Activated CD8-positive, alpha-beta T cell treated with anti-CD3 and anti-CD28 coated beads for 36 hours (primary cell): ENCODE measurements around the gene PPME1. TPM values are rescaled to one million over a fixed set of nuclear protein-coding genes. Genes with fewer than 3 reads are reported as not detected.

Experiments
- ATAC-seq: fragments of 200-7000 bp; cut with Tn5 transposase; one replicate; pipeline ENCODE4 v1.10.0; 2021; ENCODE audit warnings: mild to moderate bottlenecking, moderate library complexity
- CTCF ChIA-PET: fragments of 350-600 bp; sonication (Branson Sonifier 250); formaldehyde crosslinking; loops from one replicate; lab custom pipeline; 2021; ENCODE audit warnings: antibody characterized with exemption; lab: Charles Lee
- POLR2A ChIA-PET: fragments of 350-600 bp; sonication (Branson Sonifier 250); formaldehyde crosslinking; loops from one replicate; lab custom pipeline; 2021; ENCODE audit warnings: antibody characterized with exemption; lab: Charles Lee
- DNase-seq: peaks from one replicate; pipeline ENCODE4 v3.0.0-alpha.2; 2020
- H3K27ac Mint-ChIP-seq: one replicate; pipeline ENCODE4 v1.8.0; 2021; ENCODE audit warnings: mild to moderate bottlenecking, mixed read lengths
- H3K27me3 Mint-ChIP-seq: one replicate; pipeline ENCODE4 v1.8.0; 2021; ENCODE audit warnings: mixed read lengths
- H3K36me3 Mint-ChIP-seq: one replicate; pipeline ENCODE4 v1.8.0; 2021; ENCODE audit warnings: low read depth, mixed read lengths
- H3K4me1 Mint-ChIP-seq: one replicate; pipeline ENCODE4 v1.8.0; 2021; ENCODE audit warnings: low read depth, mixed read lengths
- H3K4me3 Mint-ChIP-seq: one replicate; pipeline ENCODE4 v1.8.0; 2021; ENCODE audit warnings: mild to moderate bottlenecking, moderate library complexity, mixed read lengths
- H3K9me3 Mint-ChIP-seq: one replicate; pipeline ENCODE4 v1.8.0; 2021; ENCODE audit warnings: mixed read lengths
- intact Hi-C: fragments of 100-400 bp; cut with micrococcal nuclease; formaldehyde crosslinking; loops from one replicate; pipeline ENCODE4 v1.10.0; 2022
- total RNA-seq, 2 experiments: library from RNA; stranded (reverse); gene quantifications; one replicate each; pipeline ENCODE4 v1.2.3, GENCODE V29; 2021
- TF ChIP-seq, protein P1 (sequence below): fragments of 200-600 bp; IDR thresholded peaks from one replicate; pipeline ENCODE4 v1.8.0; 2022; ENCODE audit warnings: antibody characterized with exemption, mild to moderate bottlenecking

The PPME1 gene
- total RNA-seq, 2 experiments from 2014 or later, result 63.7 to 64.9 TPM

DNA sequence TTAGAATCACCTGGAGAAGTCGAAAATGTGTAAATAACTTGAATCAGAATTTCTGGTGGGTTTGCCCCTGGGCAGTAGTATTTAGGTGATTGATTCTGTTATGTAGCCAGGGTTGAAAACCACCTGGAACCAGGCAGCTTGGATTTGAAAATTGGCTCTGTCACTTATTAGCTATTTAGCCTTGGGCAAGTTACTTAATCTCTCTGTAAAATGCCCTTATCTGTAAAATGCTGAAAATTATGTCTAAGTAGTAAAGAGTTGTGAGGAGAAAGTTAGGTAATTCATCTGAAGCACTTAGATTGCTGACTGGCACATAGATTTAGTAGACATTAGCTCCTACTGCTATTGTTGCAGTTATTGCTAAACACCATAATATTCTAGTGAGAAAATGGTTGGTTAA is 49.3 kb downstream of the PPME1 start:
- Mint-ChIP-seq H3K9me3 (peaks cover 4% of the 10 kb centered on the region), H3K4me3 (no peak overlapping the region)

DNA sequence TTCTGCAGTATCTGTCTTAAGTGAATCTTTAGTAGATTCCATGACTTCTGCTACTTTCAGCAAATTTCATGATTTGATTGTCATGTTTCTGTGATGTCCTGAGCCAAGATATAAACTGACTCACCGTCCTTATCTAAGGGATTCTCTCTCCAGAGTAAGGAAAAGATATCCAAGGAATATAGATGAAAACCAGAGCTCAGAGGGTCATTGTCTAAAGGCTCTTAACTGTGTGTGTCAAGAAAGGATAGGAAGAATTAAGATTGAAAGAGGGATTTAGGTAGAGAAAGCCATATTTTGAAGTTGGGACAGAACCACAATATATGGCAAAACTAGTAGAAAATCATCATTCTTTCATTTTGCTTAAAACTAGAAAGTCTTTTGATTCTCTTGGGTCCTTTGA is 50.7 kb downstream of the PPME1 start:
- TF ChIP-seq, protein P1, sequence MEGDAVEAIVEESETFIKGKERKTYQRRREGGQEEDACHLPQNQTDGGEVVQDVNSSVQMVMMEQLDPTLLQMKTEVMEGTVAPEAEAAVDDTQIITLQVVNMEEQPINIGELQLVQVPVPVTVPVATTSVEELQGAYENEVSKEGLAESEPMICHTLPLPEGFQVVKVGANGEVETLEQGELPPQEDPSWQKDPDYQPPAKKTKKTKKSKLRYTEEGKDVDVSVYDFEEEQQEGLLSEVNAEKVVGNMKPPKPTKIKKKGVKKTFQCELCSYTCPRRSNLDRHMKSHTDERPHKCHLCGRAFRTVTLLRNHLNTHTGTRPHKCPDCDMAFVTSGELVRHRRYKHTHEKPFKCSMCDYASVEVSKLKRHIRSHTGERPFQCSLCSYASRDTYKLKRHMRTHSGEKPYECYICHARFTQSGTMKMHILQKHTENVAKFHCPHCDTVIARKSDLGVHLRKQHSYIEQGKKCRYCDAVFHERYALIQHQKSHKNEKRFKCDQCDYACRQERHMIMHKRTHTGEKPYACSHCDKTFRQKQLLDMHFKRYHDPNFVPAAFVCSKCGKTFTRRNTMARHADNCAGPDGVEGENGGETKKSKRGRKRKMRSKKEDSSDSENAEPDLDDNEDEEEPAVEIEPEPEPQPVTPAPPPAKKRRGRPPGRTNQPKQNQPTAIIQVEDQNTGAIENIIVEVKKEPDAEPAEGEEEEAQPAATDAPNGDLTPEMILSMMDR, result no peak
- POLR2A ChIA-PET, result no interaction called here
- DNase-seq (no peak), ATAC-seq (no peak)
- Mint-ChIP-seq H3K27ac (no peak overlapping the region), H3K4me3 (no peak overlapping the region), H3K36me3 (peaks cover 20% of the 10 kb centered on the region), H3K27me3 (no peaks in the 10 kb centered on the region), H3K9me3 (no peaks in the 10 kb centered on the region), H3K4me1 (no peaks in the 10 kb centered on the region)
- intact Hi-C loops, result no loop called here
- CTCF ChIA-PET, result interaction anchor here (2.1 kb wide), 1 partner anchor 33 kb away, joined by 4 read pairs; no protein-coding TSS in a partner anchor

More for the DNA sequence above, 49.3 kb downstream of the PPME1 start:
- Mint-ChIP-seq H3K27me3 (no peaks in the 10 kb centered on the region), H3K27ac (no peak overlapping the region), H3K4me1 (no peaks in the 10 kb centered on the region), H3K36me3 (peaks cover 21% of the 10 kb centered on the region)
- no peak for ATAC-seq
- TF ChIP-seq, protein P1, result no peak
- intact Hi-C loops, result no loop called here
- CTCF ChIA-PET, result no interaction called here
- POLR2A ChIA-PET, result no interaction called here
- DNase-seq, result no peak

DNA sequence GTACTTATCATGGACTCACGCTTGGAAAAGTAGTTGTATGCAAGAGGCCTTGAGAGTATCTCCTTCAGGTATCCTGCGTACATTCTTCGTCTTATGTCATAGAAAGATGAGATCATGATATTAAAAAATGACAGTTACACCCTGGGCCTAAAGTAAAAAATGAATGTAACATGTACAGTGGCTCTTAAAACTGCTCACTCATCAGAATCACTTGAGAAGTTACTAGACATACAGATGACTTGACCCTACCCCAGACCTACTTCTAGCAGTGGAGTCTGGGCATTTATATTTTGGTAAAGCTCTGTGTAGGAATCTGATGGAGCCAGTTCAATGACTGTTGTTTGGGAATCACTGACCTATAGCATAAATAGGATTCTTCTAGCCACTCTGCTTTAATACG is 54.5 kb downstream of the PPME1 start:
- H3K36me3 Mint-ChIP-seq, result peaks cover 29% of the 10 kb centered on the region
- no peaks in the 10 kb centered on the region for H3K27me3 Mint-ChIP-seq
- DNase-seq (no peak), ATAC-seq (no peak)
- CTCF ChIA-PET, result no interaction called here
- no peak overlapping the region for H3K27ac Mint-ChIP-seq
- intact Hi-C loops, result no loop called here
- H3K4me3 Mint-ChIP-seq, result no peak overlapping the region
- POLR2A ChIA-PET, result no interaction called here
- H3K4me1 Mint-ChIP-seq, result no peaks in the 10 kb centered on the region
- H3K9me3 Mint-ChIP-seq, result no peaks in the 10 kb centered on the region
- TF ChIP-seq, protein P1, result no peak

DNA sequence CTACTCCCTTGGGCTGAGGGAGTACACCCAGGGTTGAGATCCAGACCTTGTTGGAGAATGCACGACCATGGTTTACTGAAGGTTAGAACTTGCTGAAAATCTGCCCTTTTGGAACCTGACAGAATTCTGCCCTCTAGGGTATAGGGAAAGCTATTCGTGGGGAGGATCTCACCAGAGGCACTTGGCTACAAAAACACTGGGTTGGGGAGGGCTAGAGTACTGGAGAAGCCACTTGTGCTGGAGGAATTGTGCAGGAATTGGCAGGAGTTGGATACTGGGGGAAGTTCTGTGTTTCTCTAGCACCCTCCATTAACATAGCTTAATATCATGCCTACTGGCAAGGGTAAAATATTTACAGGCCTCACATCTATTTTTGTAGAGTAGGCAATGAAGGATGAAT is 55.8 kb downstream of the PPME1 start:
- Mint-ChIP-seq H3K9me3 (no peaks in the 10 kb centered on the region), H3K27ac (peak overlapping the region; percentile 3), H3K4me1 (peaks cover 6% of the 10 kb centered on the region), H3K4me3 (no peak overlapping the region), H3K27me3 (no peaks in the 10 kb centered on the region), H3K36me3 (peaks cover 35% of the 10 kb centered on the region)
- no peak for ATAC-seq
- CTCF ChIA-PET, result interaction anchor here (1.4 kb wide), 1 partner anchor 28 kb away, joined by 4 read pairs; no protein-coding TSS in a partner anchor
- intact Hi-C loops, result no loop called here
- TF ChIP-seq, protein P1, result no peak
- DNase-seq, result no peak
- POLR2A ChIA-PET, result no interaction called here

DNA sequence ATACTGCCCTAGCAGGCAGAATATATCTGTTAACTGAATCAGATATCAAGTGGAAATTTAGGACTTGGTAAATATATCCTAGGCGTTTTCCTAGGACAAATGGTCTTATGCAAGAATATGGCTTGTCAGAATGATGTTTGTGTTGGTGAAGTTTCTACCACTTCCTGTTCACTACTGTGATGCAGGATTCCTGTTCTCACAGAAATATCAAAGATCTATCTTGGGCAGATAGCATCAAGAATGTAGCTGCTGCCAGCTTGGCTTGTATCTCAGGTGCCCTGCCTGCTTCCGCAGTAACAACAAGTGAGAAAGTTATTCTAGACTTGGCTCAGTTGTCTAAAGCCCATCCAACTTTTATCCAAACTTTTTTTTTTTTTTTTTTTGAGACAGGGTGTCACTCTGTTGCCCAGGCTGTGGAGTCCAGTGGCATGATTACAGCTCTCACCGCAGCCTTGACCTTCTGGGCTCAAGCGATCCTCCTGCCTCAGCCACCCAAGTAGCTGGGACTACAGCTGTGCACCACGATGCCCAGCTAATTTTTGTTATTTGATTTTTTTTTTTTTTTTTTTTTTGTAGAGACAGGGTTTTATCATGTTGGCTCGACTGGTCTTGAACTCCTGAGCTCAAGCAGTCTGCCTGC is 61.3 kb downstream of the PPME1 start:
- DNase-seq (no peak), ATAC-seq (peak; percentile 39)
- TF ChIP-seq, protein P1, result no peak
- Mint-ChIP-seq H3K9me3 (no peaks in the 10 kb centered on the region), H3K27me3 (no peaks in the 10 kb centered on the region), H3K4me1 (peaks cover 16% of the 10 kb centered on the region), H3K4me3 (no peak overlapping the region), H3K27ac (no peak overlapping the region), H3K36me3 (peaks cover 29% of the 10 kb centered on the region)
- ChIA-PET CTCF (interaction anchor here (1.1 kb wide), 1 partner anchor 23 kb away, joined by 5 read pairs; no protein-coding TSS in a partner anchor), POLR2A (interaction anchor here (0.5 kb wide), 1 partner anchor 39 kb away, joined by 3 read pairs; no protein-coding TSS in a partner anchor)
- intact Hi-C loops, result no loop called here
